B cell (primary cell): ENCODE results near the gene POU2F2. TPM values are rescaled to one million over a fixed set of nuclear protein-coding genes. Genes with fewer than 3 reads are reported as not detected.

Experiments
- ATAC-seq: fragments of 200-7000 bp; cut with Tn5 transposase; one replicate; pipeline ENCODE4 v1.10.0; 2021; ENCODE audit warnings: low read depth, mild to moderate bottlenecking, moderate number of reproducible peaks, moderate library complexity
- CTCF ChIA-PET: fragments of 350-600 bp; sonication (Branson Sonifier 250); formaldehyde crosslinking; loops from one replicate; lab custom pipeline; 2021; ENCODE audit warnings: antibody characterized with exemption, inconsistent platforms; lab: Charles Lee
- POLR2A ChIA-PET: fragments of 350-600 bp; sonication (Branson Sonifier 250); formaldehyde crosslinking; loops from one replicate; lab custom pipeline; 2021; ENCODE audit warnings: antibody characterized with exemption; lab: Charles Lee
- DNase-seq: peaks from one replicate; pipeline ENCODE4 v3.0.0; 2013
- H2AFZ ChIP-seq: 2 replicates; pipeline ENCODE4 v1.6.1; 2012; ENCODE audit warnings: mild to moderate bottlenecking, low read depth, low read length; ENCODE audit not compliant: insufficient read depth, poor library complexity, severe bottlenecking
- H3K27ac ChIP-seq, 2 donors: 1 replicate in 1 of 2; 2 replicates in 1 of 2; pipeline ENCODE4 v1.5.1; 2012 to 2013; ENCODE audit warnings: low read length in 2 of 2, mild to moderate bottlenecking in 2 of 2, moderate library complexity in 1 of 2
- H3K27me3 ChIP-seq, 4 experiments: fragments of 200-600 bp in 1 of 4; sonication (generic) in 1 of 4; replicated peaks in 1 of 4; 1 replicate in 2 of 4; 2 replicates in 2 of 4; pipeline versions ENCODE4 v1.6.1 to v1.7.0; 2013 to 2016; ENCODE audit warnings: low read length in 3 of 4, mild to moderate bottlenecking in 2 of 4, mixed read lengths in 1 of 4, moderate library complexity in 1 of 4; ENCODE audit not compliant: insufficient read depth in 4 of 4, control insufficient read depth in 3 of 4; ENCODE audit errors: control extremely low read depth in 1 of 4
- H3K36me3 ChIP-seq, 2 experiments: replicated peaks in 1 of 2; 1 replicate in 1 of 2; 2 replicates in 1 of 2; pipeline versions ENCODE4 v1.6.1 to v1.7.1; 2013; ENCODE audit warnings: low read length in 1 of 2; ENCODE audit not compliant: insufficient read depth in 2 of 2, control insufficient read depth in 1 of 2; ENCODE audit errors: control extremely low read depth in 1 of 2, extremely low read depth in 1 of 2
- H3K4me1 ChIP-seq, 2 donors: fragments of 200-600 bp in 1 of 2; sonication (generic) in 1 of 2; 1 replicate in 1 of 2; 2 replicates in 1 of 2; pipeline versions ENCODE4 v1.5.1 to v1.6.1; 2013 to 2017; ENCODE audit warnings: low read length in 2 of 2; ENCODE audit not compliant: control insufficient read depth in 2 of 2, insufficient read depth in 2 of 2
- H3K4me2 ChIP-seq: replicated peaks from 2 replicates; pipeline ENCODE3; 2012; ENCODE audit warnings: mild to moderate bottlenecking, low read depth, low read length; ENCODE audit not compliant: poor library complexity, severe bottlenecking
- H3K4me3 ChIP-seq, 5 experiments: fragments of 200-600 bp in 1 of 5; sonication (generic) in 1 of 5; 1 replicate in 3 of 5; 2 replicates in 2 of 5; pipeline versions ENCODE4 v1.5.1 to v1.7.0; 2011 to 2016; ENCODE audit warnings: low read length in 4 of 5, mild to moderate bottlenecking in 4 of 5, low read depth in 2 of 5, control low read depth in 1 of 5, moderate library complexity in 1 of 5; ENCODE audit not compliant: insufficient read depth in 1 of 5; ENCODE audit errors: control extremely low read depth in 1 of 5, extremely low read depth in 1 of 5
- H3K79me2 ChIP-seq: fragments of 200-600 bp; sonication (generic); one replicate; pipeline ENCODE4 v1.6.0; 2016; ENCODE audit warnings: low read length; ENCODE audit not compliant: control insufficient read depth, insufficient read depth
- H3K9ac ChIP-seq: fragments of 200-600 bp; sonication (generic); 2 replicates; pipeline ENCODE4 v1.6.1; 2017; ENCODE audit warnings: mild to moderate bottlenecking, low read length, moderate library complexity
- H3K9me3 ChIP-seq, 3 donors: one replicate each; pipeline versions ENCODE4 v1.6.1 to v1.7.1; 2013; ENCODE audit warnings: low read length in 2 of 3; ENCODE audit not compliant: control insufficient read depth in 2 of 3, insufficient read depth in 1 of 3; ENCODE audit errors: control extremely low read depth in 1 of 3
- H4K20me1 ChIP-seq: 2 replicates; pipeline ENCODE4 v1.6.0; 2012; ENCODE audit warnings: mild to moderate bottlenecking, low read length; ENCODE audit not compliant: insufficient read depth, control insufficient read depth, poor library complexity, severe bottlenecking
- H3K27ac Mint-ChIP-seq: one replicate; pipeline ENCODE4 v1.8.0; 2021; ENCODE audit warnings: mixed read lengths
- H3K27me3 Mint-ChIP-seq: one replicate; pipeline ENCODE4 v1.8.0; 2021; ENCODE audit warnings: mixed read lengths
- H3K4me1 Mint-ChIP-seq: one replicate; pipeline ENCODE4 v1.8.0; 2021; ENCODE audit warnings: mixed read lengths
- H3K4me3 Mint-ChIP-seq: one replicate; pipeline ENCODE4 v1.8.0; 2021; ENCODE audit warnings: mixed read lengths
- H3K9me3 Mint-ChIP-seq: one replicate; pipeline ENCODE4 v1.8.0; 2022; ENCODE audit warnings: mixed read lengths; ENCODE audit not compliant: insufficient read depth
- CTCF ChIP-seq: fragments of 200-600 bp; IDR thresholded peaks from one replicate; pipeline ENCODE4 v1.8.0; 2022; ENCODE audit warnings: antibody characterized with exemption, mild to moderate bottlenecking
- EZH2 ChIP-seq: IDR thresholded peaks from 2 replicates; pipeline ENCODE4 v1.6.1; 2012; ENCODE audit warnings: borderline replicate concordance, low read depth, mild to moderate bottlenecking, moderate library complexity, low read length; ENCODE audit not compliant: insufficient read depth, poor library complexity, severe bottlenecking
- WGBS: methylation state at CpG from one replicate; pipeline ENCODE4 v1.1.5; 2013; ENCODE audit warnings: missing lambda C conversion rate; ENCODE audit not compliant: insufficient coverage; 5-methylcytosine and 5-hydroxymethylcytosine counted together
- intact Hi-C: fragments of 100-400 bp; cut with micrococcal nuclease; formaldehyde crosslinking; loops from one replicate; pipeline ENCODE4 v1.10.0; 2022
- polyA plus RNA-seq: library from polyadenylated mRNA; depleted of rRNA; stranded (reverse); fragments of >200 nt; gene quantifications from 2 replicates; pipeline ENCODE4 v1.2.3, GENCODE V29; 2012
- total RNA-seq, 2 donors: library from RNA; stranded (reverse); fragments of 120-200 nt in 1 of 2; gene quantifications; 1 replicate in 1 of 2; 2 replicates in 1 of 2; pipeline versions ENCODE4 v1.2.3 to v1.2.4, GENCODE V29; 2013 to 2022

The POU2F2 gene
- total and polyA plus RNA-seq, 2 donors (not counting 1 experiment from before 2014, with no cell fraction given) = 152 to 170 TPM

GRCh38 chr19:42175952-42176648 lies 43.9 kb upstream of the POU2F2 start:
- Histone ChIP-seq H3K9ac (peak overlapping the region; percentile 70), H3K27me3 (peaks cover 0 to 49% (median 39%) of the 10 kb centered on the region in 4 experiments), H3K4me3 (peak overlapping the region in 4 of 5 experiments; percentile 28 to 83 (median 51)), H3K27ac (no peak overlapping the region), H3K79me2 (peaks cover 18% of the 10 kb centered on the region), H3K36me3 (no peaks in the 10 kb centered on the region), H2AFZ (peak overlapping the region; percentile 79), H3K4me2 (peak overlapping the region; percentile 98), H3K4me1 (peaks cover 21 to 43% of the 10 kb centered on the region in 2 donors), H4K20me1 (peaks cover 39% of the 10 kb centered on the region), H3K9me3 (no peaks in the 10 kb centered on the region)
- intact Hi-C loops = loop anchor here (2.0 kb wide), 2 partner anchors 41 to 67 kb away; partner anchors contain the start of genes DEDD2 and GSK3A
- H3K9me3 Mint-ChIP-seq = no peaks in the 10 kb centered on the region
- peak overlapping the region; percentile 91 for H3K4me3 Mint-ChIP-seq
- peaks cover 20% of the 10 kb centered on the region for H3K27me3 Mint-ChIP-seq
- ChIA-PET CTCF (interaction anchor here (0.5 to 3.2 kb wide), 21 partner anchors 10 to 103 kb away, joined by 3 to 32 read pairs (median 4); partner anchors contain the start of gene POU2F2), POLR2A (interaction anchor here (0.6 to 1.4 kb wide), 8 partner anchors 18 to 1852 kb away, joined by 3 to 6 read pairs (median 4); partner anchors contain the start of gene DEDD2)
- no peak overlapping the region for H3K27ac Mint-ChIP-seq
- 2% methylated on average over 24 of the region's 34 CpGs for WGBS
- TF ChIP-seq EZH2 (no peak), CTCF (no peak)
- H3K4me1 Mint-ChIP-seq = peaks cover 10% of the 10 kb centered on the region
- peak; percentile 50 for DNase-seq
- no peak for ATAC-seq
